Esophagus squamous epithelium (tissue), 4 donors: ENCODE data around the gene FTCD.

ENCODE experiments used
- CTCF ChIP-seq, 6 experiments: fragments of 450-650 bp in 4 of 6; fragments of 200-600 bp in 2 of 6; sonication (generic) in 2 of 6; IDR thresholded peaks; one replicate each; pipeline ENCODE4 v1.5.1; 2016 to 2019; ENCODE audit warnings: antibody characterized with exemption in 6 of 6, mild to moderate bottlenecking in 4 of 6, moderate library complexity in 4 of 6
- POLR2A ChIP-seq, 4 donors: fragments of 450-650 bp; IDR thresholded peaks; one replicate each; pipeline ENCODE4 v1.6.1; 2017; ENCODE audit warnings: antibody characterized with exemption in 4 of 4, mild to moderate bottlenecking in 4 of 4, moderate library complexity in 3 of 4

GRCh38 chr21:46172863-46173528 is 17.6 kb upstream of the FTCD start:
- TF ChIP-seq CTCF (IDR thresholded peaks at IDR 0.05), result no peak
- TF ChIP-seq POLR2A (IDR thresholded peaks at IDR 0.05), result no peak
